GM13977 (cell line): ENCODE results near the gene DFFB.
A peak's percentile ranks its signal among the peaks of the same experiment; 100 is the strongest.

Experiments
- DNase-seq: peaks from one replicate; pipeline ENCODE4 v3.0.0; 2012; ENCODE audit warnings: low spot score
- in situ Hi-C: fragments of 300-500 bp; cut with MboI; formaldehyde crosslinking; loops from one replicate; pipeline ENCODE4 v1.12.0; 2022; ENCODE audit warnings: low sequenced_read_pairs, low pct_unique_long_range_greater_than_20kb, mixed read lengths, inconsistent platforms; ENCODE audit not compliant: unreplicated experiment
- TF ChIP-seq, protein P1 (sequence below): IDR thresholded peaks from 2 replicates; pipeline ENCODE4 v1.5.1; 2012; ENCODE audit warnings: mild to moderate bottlenecking, control low read depth; ENCODE audit not compliant: insufficient read depth; ENCODE audit errors: extremely low read depth, missing control alignments

The DFFB gene

GRCh38 chr1:3909615-3910014 lies 52.3 kb downstream of the DFFB start:
- DNase-seq: no peak
- in situ Hi-C loops: loop anchor here (25.0 kb wide), 1 partner anchor 1828 kb away; no protein-coding TSS in a partner anchor
- TF ChIP-seq, protein P1, sequence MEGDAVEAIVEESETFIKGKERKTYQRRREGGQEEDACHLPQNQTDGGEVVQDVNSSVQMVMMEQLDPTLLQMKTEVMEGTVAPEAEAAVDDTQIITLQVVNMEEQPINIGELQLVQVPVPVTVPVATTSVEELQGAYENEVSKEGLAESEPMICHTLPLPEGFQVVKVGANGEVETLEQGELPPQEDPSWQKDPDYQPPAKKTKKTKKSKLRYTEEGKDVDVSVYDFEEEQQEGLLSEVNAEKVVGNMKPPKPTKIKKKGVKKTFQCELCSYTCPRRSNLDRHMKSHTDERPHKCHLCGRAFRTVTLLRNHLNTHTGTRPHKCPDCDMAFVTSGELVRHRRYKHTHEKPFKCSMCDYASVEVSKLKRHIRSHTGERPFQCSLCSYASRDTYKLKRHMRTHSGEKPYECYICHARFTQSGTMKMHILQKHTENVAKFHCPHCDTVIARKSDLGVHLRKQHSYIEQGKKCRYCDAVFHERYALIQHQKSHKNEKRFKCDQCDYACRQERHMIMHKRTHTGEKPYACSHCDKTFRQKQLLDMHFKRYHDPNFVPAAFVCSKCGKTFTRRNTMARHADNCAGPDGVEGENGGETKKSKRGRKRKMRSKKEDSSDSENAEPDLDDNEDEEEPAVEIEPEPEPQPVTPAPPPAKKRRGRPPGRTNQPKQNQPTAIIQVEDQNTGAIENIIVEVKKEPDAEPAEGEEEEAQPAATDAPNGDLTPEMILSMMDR: no peak

- in situ Hi-C loops: loop anchor here (25.0 kb wide), 1 partner anchor 1827 kb away; no protein-coding TSS in a partner anchor
- no peak for DNase-seq
- TF ChIP-seq, protein P1: no peak
Measured at GRCh38 chr1:3910049-3910731, 52.9 kb downstream of the DFFB start.

DNA sequence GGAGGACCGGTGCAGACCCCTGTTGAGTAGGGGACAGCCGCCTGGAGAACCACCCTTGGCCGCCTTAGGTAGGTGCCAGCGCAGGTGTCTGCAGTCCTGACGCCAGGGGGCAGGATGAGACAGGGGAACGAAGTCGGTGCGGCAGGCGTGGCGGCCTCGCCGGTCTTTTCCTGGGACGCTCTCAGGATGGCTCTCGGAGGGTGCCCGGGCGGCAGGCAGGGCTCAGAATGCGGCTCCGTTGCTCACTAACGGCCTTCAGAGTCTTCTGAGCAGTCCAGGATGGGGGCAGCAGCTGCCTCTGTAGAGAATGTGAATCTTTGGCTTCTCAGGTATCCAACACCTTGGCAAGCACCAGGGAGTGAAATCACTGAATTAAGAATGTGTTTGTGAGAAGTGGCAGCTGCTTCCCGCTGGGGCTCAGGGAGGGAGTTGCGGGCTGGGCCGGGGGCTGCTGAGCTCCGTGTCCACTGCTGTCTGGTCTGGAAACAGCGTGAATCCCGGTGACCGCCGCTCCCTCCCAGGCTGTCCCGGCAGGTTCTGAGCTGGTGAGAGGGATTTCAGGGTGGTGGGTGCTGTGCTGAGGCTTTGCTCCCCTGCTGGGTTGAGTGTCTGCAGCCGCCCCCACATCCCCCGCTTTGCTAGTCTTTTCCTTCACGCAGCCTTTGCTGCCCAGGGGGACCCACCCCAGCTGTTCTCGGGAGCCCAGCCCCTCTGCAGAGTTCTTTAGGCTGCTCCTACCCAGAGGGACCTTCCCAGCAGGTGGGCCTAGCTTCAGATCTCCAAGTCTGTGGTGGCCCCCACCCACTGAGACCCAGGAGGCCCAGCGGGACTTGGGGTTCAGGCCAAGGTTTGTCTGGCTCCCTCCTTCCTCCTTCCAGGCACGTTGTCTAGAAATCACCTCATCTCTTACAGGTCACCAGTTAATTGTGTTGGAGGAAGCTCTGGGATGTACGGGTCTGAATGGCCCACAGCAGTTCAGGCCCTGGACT lies 53.9 kb downstream of the DFFB start:
- peak; percentile 89 for DNase-seq
- in situ Hi-C loops: loop anchor here (25.0 kb wide), 1 partner anchor 1826 kb away; no protein-coding TSS in a partner anchor
- TF ChIP-seq, protein P1: peak; percentile 93

DNA sequence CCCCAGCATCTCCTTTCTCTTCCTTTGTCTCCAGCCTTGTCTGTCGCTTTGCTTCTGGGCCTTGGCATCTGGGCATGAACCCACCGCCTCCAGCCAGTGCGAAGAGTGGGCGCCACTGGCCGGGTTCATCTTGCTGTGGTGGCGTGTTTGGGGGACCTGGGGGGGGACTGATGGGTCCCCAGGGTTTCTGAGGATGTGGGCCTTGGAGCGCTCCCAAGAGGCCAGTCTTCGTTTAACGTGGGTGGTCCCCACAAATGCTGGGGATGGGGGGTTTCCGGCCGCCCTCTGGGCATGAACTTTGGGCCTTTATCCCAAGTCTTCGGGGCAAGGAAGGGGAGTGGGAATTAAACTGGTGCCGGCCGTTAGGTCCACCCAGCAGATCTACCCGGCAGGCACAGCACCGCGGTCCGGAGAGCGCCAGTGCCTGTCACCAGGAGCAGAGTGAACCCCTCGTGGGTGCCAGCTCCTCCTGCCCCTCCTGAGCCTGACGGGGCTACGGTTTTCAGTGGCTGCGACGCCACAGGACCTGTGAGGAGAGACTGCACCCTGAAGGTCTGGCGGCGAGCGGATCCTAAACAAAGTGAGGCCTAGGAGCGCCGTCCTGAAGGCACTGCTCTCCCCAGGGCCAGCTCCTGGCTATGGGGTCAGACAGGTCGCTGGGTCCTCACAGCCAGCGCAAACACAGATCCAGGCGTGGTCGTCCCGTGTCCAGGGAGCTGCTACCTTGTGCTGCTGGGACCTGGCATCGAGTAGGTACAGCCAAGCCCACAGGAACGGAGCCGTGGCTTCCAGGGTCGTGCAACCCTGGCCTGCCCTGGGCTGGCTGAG lies 54.9 kb downstream of the DFFB start:
- TF ChIP-seq, protein P1: no peak
- in situ Hi-C loops: loop anchor here (25.0 kb wide), 1 partner anchor 1825 kb away; no protein-coding TSS in a partner anchor
- DNase-seq: no peak

- TF ChIP-seq, protein P1: no peak
- in situ Hi-C loops: loop anchor here (25.0 kb wide), 1 partner anchor 1824 kb away; no protein-coding TSS in a partner anchor
Measured at GRCh38 chr1:3912809-3913685, 55.8 kb downstream of the DFFB start.

More at GRCh38 chr1:3912809-3913685, 55.8 kb downstream of the DFFB start:
- no peak for DNase-seq
